NCI-H2107 treated with DMSO at 0.1 percent for 48 hours (cell line): ENCODE results near the gene CLIC6.
A peak's percentile ranks its signal among the peaks of the same experiment; 100 is the strongest.
"Not testable (repeated sequence)": the region's sequence is repeated elsewhere in the genome, so short reads cannot be mapped to it uniquely, and the experiment has no call there.

Experiments used
- DNase-seq: peaks from one replicate; lab custom pipeline; 2025; ENCODE audit not compliant: unreplicated experiment; lab: John Stamatoyannopoulos, UW

Gene CLIC6

DNA sequence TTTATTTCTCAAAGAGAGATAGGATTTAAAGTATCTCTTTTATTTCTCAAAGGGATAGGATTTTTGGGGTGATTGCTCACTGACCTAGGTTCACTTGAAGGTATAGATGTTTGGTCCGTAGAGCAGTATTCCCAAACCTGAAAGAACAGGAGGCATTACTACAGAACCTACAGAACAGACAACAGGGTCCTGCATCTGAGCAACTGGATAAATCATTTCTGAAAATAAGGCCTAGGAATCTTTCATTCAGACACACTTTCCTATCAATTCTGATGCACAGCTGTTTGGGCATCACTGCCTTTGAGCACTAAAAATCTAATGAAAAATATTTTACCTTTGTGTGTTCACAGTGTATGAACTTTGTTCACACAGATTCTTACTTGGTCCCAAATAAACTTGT is 17.2 kb upstream of the CLIC6 start:
- DNase-seq = no peak

DNA sequence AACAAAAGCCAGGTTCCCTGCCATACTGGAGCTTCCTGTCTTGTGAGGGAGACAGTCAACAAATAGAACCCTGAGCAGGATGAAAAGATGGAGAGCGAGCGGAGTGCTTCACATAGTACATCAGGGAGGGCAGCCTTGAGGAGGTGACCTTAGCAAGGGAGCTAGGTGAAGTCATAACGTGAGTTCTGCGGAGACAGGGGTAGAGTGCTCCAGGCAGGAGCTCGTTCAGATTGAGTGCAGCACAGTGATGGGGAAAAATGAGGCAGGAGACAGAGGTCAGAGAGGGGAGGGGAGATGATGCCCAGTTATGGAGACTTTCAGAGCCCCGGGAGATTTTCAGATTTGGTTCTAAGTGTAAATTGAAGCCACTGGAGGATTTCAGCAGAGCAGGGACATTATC is 15.3 kb upstream of the CLIC6 start:
- DNase-seq = no peak

GRCh38 chr21:34661848-34662247 is 6.9 kb upstream of the CLIC6 start:
- no peak for DNase-seq

DNA sequence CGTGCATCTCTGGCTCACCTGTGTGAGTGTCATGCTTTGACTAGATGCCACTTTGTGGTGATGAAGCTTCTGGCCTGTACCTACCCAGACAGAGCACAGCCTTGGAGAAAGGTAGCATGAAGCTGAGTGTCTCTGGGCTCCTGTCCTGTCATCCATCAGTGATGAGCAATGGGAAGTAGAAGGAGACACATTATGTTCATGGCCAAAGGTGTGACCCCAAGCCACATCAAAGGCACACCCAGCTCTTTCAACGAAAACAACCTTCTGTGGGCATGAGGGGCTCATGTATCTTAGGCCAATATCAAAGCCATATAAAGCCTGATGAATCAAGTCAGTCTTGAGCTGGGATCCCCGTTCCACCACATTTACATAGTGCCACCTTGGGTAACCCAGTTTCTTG is 1.0 kb upstream of the CLIC6 start:
- no peak for DNase-seq

DNA sequence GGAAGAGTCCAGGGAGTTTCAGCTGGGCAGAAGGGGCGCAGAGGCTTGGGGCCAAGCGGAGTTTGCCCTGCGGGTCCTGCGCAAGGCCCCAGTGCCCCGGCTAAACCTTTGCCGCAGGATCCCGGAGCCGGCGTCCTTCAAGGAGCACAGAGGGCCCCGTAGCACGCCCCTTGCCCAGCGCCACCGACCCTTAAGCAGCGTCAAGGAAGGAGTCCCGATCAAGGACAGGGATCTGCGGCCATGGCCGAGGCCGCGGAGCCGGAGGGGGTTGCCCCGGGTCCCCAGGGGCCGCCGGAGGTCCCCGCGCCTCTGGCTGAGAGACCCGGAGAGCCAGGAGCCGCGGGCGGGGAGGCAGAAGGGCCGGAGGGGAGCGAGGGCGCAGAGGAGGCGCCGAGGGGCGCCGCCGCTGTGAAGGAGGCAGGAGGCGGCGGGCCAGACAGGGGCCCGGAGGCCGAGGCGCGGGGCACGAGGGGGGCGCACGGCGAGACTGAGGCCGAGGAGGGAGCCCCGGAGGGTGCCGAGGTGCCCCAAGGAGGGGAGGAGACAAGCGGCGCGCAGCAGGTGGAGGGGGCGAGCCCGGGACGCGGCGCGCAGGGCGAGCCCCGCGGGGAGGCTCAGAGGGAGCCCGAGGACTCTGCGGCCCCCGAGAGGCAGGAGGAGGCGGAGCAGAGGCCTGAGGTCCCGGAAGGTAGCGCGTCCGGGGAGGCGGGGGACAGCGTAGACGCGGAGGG is 520 bp downstream of the CLIC6 start:
- no peak for DNase-seq

DNA sequence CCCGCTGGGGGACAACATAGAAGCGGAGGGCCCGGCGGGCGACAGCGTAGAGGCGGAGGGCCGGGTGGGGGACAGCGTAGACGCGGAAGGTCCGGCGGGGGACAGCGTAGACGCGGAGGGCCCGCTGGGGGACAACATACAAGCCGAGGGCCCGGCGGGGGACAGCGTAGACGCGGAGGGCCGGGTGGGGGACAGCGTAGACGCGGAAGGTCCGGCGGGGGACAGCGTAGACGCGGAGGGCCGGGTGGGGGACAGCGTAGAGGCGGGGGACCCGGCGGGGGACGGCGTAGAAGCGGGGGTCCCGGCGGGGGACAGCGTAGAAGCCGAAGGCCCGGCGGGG is 1.1 kb downstream of the CLIC6 start:
- DNase-seq = not testable (repeated sequence)

DNA sequence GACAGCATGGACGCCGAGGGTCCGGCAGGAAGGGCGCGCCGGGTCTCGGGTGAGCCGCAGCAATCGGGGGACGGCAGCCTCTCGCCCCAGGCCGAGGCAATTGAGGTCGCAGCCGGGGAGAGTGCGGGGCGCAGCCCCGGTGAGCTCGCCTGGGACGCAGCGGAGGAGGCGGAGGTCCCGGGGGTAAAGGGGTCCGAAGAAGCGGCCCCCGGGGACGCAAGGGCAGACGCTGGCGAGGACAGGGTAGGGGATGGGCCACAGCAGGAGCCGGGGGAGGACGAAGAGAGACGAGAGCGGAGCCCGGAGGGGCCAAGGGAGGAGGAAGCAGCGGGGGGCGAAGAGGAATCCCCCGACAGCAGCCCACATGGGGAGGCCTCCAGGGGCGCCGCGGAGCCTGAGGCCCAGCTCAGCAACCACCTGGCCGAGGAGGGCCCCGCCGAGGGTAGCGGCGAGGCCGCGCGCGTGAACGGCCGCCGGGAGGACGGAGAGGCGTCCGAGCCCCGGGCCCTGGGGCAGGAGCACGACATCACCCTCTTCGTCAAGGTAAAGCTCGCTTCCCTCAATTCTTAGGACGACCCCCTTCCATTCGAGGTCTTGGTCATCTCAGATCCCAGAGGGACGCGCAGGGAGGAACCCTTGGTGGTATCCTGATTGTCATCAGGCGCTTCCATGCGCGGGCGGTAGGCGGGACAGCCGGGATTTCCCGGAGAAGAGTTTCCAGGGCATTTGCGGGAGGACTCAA is 1.6 kb downstream of the CLIC6 start:
- no peak for DNase-seq

GRCh38 chr21:34670962-34671348 is 2.2 kb downstream of the CLIC6 start:
- no peak for DNase-seq

GRCh38 chr21:34671462-34671861 is 2.7 kb downstream of the CLIC6 start:
- DNase-seq = no peak

GRCh38 chr21:34671891-34672290 is 3.1 kb downstream of the CLIC6 start:
- DNase-seq = no peak

DNA sequence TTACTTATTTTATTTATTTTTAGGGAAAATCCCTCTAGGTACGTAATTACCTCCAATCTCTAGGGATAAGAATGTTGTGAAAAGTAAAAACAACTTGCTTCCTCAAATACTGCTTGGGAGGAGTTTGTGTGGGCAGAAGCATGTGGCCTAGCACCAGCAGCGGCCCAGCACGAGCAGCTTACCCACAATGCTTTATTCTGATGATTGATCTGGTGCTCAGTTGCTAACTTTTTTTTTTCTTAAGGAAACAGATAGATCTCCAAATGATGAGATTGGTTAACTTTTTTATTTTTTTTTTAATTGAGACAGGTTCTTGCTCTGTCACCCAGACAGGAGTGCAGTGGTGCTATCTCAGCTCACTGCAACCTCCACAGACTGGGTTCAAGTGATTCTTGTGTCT is 4.2 kb downstream of the CLIC6 start:
- DNase-seq = no peak

DNA sequence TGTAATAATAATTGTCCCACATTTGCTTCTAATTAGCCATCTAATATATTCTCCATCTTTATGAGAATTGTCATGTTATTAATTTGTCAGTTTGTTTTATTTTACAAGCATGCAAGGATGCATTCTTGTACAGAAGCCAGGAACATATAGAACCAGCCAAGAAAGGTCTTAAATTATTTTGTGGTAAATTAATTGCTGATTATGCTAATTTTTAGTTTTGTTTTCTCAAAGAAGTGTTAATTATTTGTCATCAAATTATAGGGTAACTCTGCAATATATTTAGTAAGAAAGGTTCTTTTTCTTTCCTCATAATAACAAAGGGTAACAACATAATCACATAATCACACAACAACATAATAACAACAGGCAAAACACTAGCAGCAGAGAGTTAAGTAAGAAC is 5.7 kb downstream of the CLIC6 start:
- no peak for DNase-seq

GRCh38 chr21:34675871-34676270 is 7.1 kb downstream of the CLIC6 start:
- DNase-seq = peak; percentile 68

GRCh38 chr21:34679051-34679450 is 10.3 kb downstream of the CLIC6 start:
- DNase-seq = no peak

- DNase-seq = no peak
These were observed 15.5 kb downstream of the CLIC6 start for GRCh38 chr21:34684174-34684876.

DNA sequence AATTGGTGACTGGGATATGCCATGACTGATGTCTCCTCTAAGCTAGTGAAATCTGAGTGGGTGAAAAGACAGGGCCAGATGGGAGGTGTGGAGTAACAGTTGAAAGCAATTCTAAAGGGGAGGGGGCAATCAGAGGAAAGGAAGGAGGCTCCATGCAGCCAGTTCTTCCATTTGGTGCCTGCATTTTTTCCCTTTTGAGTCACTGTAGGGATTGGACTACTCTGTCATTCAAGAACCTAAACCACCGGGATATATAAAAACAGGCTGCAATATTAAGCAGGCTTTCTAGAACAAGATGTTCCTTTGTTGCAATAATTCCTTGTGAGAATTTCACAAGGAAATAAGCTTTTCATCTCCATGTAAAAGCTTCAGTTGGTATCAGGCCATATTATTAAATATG is 18.3 kb downstream of the CLIC6 start:
- DNase-seq = no peak

DNA sequence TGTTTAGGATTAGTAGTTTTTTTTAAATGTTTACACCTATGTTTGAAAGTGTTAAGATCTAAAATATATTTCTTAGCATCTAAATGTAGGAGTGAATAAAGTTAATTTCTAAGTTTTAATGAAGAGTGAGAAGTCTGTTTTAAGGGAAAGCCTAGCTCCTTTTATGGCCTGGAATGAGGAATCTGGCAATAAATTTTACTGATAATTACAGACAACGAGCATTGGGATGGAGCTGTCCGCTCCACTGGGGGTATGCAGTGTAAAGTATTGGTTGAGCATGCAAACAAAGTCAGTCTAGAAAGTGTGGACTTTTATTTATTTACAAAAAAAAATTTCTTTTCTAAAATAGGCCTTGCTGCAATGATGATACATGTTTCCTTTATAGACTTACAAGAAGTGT is 19.0 kb downstream of the CLIC6 start:
- no peak for DNase-seq

DNA sequence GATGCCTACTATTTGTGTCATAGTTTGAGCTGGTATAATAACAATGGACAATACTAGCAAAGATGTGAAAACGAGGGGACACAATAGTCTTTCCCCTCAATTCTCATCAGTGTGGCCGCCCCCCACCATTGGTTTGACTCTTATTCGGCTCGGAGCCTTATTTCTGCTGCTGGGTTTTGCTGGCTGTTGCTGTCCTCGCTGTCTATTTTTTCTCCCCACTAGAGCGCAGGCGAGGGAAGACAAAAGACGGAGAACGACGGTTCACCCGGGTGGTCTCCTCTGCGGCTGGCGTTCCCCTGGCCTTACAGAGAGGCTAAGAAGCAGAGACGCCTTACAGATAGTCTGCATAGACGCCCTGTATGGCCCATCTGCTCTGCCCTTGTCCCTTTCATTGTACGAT is 19.4 kb downstream of the CLIC6 start:
- peak; percentile 10 for DNase-seq

DNA sequence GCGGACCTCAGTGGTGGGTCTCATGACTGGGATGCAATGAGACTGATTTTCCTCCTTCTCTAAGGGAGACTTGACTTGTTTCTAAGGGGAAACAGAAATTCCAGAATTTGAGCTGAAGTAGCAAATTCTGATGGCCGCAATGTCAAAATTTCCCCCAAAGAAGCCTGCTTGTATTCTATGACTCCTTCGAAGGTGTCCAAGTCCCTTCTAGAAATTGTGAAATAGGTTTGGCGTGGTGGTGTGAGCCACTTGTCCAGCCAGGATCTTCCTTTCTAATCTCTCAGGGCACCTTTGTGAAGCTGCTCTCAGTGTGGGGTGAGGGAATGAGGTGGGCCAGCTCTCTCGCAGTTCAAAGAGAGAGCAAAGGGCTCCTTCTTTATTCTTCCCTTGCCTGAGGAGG is 19.9 kb downstream of the CLIC6 start:
- no peak for DNase-seq

DNA sequence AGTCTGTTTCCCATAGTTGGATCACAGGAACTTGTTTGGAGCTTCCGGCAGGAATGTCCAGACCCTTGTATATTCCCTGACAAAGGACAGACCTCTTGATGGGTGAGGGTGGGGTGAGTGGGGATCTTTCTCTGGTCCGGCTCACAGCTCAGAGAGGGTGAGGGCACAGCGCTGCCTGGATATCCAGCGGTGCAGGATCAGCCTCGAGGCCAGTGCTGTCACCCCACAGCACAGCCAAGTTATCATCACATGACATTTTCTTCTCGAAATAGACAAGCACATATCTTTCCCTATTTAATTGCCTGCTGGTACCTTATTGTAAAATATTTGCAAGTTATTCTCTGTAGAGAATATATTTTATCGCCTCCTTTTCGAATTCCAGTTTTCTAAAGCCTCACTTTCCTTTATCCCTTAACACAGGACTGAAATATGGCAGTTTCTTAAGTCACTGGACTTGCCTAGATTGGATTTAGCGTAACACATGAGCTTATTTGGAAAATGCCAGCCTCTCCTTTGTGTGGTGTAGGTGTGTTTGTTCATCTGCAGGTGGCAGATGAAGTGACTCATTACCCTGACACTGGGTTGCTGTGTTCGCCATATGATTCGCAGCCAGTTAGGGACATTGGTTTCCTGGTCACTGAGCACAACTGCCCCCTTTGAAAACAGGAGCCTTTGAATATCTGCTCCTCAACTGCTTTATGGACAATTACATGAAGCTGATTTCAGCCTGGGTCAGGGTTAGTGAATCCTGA is 21.4 kb downstream of the CLIC6 start:
- peak; percentile 98 for DNase-seq

GRCh38 chr21:34690793-34691175 is 22.0 kb downstream of the CLIC6 start:
- DNase-seq = no peak
